CD4-positive, alpha-beta memory T cell (primary cell): Measurements from ENCODE around the gene SLC8A3. TPM values are rescaled to one million over a fixed set of nuclear protein-coding genes. Genes with fewer than 3 reads are reported as not detected.

Experiments used
- CTCF ChIA-PET: fragments of 350-600 bp; sonication (Branson Sonifier 250); formaldehyde crosslinking; loops from one replicate; lab custom pipeline; 2021; ENCODE audit warnings: inconsistent platforms; ENCODE audit not compliant: partially characterized antibody; lab: Charles Lee
- POLR2A ChIA-PET: fragments of 350-600 bp; sonication (Branson Sonifier 250); formaldehyde crosslinking; loops from one replicate; lab custom pipeline; 2021; ENCODE audit not compliant: partially characterized antibody; lab: Charles Lee
- DNase-seq, 5 donors: peaks; one replicate each; pipeline versions ENCODE4 v3.0.0 to v3.0.0-alpha.2; 2020 to 2022; ENCODE audit warnings: mixed read lengths in 1 of 5
- H3K27ac ChIP-seq: one replicate; pipeline ENCODE4 v1.7.0; 2013; ENCODE audit warnings: low read depth, low read length
- H3K27me3 ChIP-seq: 2 replicates; pipeline ENCODE4 v1.7.0; 2013; ENCODE audit warnings: mild to moderate bottlenecking, low read length, moderate library complexity; ENCODE audit not compliant: insufficient read depth
- H3K36me3 ChIP-seq: 2 replicates; pipeline ENCODE4 v1.7.0; 2013; ENCODE audit warnings: mild to moderate bottlenecking, low read length, moderate library complexity; ENCODE audit not compliant: insufficient read depth
- H3K4me1 ChIP-seq: 2 replicates; pipeline ENCODE4 v1.7.0; 2013; ENCODE audit warnings: mild to moderate bottlenecking, low read length, moderate library complexity; ENCODE audit not compliant: insufficient read depth
- H3K4me3 ChIP-seq, 2 donors: one replicate each; pipeline ENCODE4 v1.7.0; 2013; ENCODE audit warnings: low read length in 2 of 2, mild to moderate bottlenecking in 1 of 2
- H3K9me3 ChIP-seq, 2 donors: one replicate each; pipeline ENCODE4 v1.7.0; 2013; ENCODE audit warnings: low read length in 2 of 2, control low read depth in 1 of 2; ENCODE audit not compliant: control insufficient read depth in 1 of 2
- H3K27ac Mint-ChIP-seq, 7 donors: one replicate each; pipeline ENCODE4 v1.8.0; 2020 to 2021; ENCODE audit warnings: mixed read lengths in 7 of 7, mild to moderate bottlenecking in 6 of 7, inconsistent platforms in 3 of 7, moderate library complexity in 3 of 7
- H3K27me3 Mint-ChIP-seq, 2 donors: one replicate each; pipeline ENCODE4 v1.8.0; 2020 to 2021; ENCODE audit warnings: mixed read lengths in 2 of 2
- H3K36me3 Mint-ChIP-seq, 2 donors: one replicate each; pipeline ENCODE4 v1.8.0; 2020 to 2021; ENCODE audit warnings: mixed read lengths in 2 of 2, inconsistent platforms in 1 of 2, mild to moderate bottlenecking in 1 of 2
- H3K4me1 Mint-ChIP-seq, 4 donors: one replicate each; pipeline ENCODE4 v1.8.0; 2020 to 2021; ENCODE audit warnings: mixed read lengths in 4 of 4, mild to moderate bottlenecking in 1 of 4
- H3K4me3 Mint-ChIP-seq, 8 donors: one replicate each; pipeline ENCODE4 v1.8.0; 2020 to 2021; ENCODE audit warnings: mixed read lengths in 8 of 8, mild to moderate bottlenecking in 7 of 8, moderate library complexity in 6 of 8, inconsistent platforms in 3 of 8
- H3K9me3 Mint-ChIP-seq, 8 donors: one replicate each; pipeline ENCODE4 v1.8.0; 2020 to 2021; ENCODE audit warnings: mixed read lengths in 8 of 8, mild to moderate bottlenecking in 5 of 8, inconsistent platforms in 3 of 8, moderate library complexity in 1 of 8
- intact Hi-C: fragments of 100-400 bp; cut with micrococcal nuclease; formaldehyde crosslinking; loops from one replicate; pipeline ENCODE4 v1.15.1; 2023
- polyA plus RNA-seq, 2 donors: library from polyadenylated mRNA; unstranded; fragments of 300-500 nt; fragmentation: Illumina TruSeq; gene quantifications; one replicate each; pipeline ENCODE4 v1.2.3, GENCODE V29; 2021
- total RNA-seq, 2 experiments: library from RNA; stranded (reverse); gene quantifications; one replicate each; pipeline ENCODE4 v1.2.3, GENCODE V29; 2021

Gene SLC8A3
- total and polyA plus RNA-seq, 4 experiments from 2014 or later, result not detected

DNA sequence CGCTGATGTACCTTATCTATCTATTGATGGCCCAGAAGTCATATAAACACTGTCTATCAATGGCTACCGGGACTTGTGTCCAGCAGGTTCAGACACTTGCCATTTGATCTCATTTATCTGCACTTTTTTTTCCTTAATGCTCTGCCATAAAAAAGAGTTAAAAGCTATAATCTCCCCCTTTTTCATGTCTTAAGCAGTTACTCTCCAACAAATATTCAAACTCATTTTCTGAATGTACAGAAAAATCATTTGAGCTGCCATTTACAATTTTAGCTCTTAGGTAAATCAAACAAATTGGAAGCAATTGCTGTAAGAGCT, 101.4 kb downstream of the SLC8A3 start:
- Mint-ChIP-seq H3K4me1 (no peaks in the 10 kb centered on the region), H3K27me3 (peaks cover 18 to 29% of the 10 kb centered on the region in 2 donors), H3K27ac (no peak overlapping the region), H3K9me3 (no peaks in the 10 kb centered on the region), H3K4me3 (no peak overlapping the region), H3K36me3 (no peaks in the 10 kb centered on the region)
- no peaks in the 10 kb centered on the region for H3K9me3 ChIP-seq
- no peak overlapping the region for H3K27ac ChIP-seq
- ChIA-PET POLR2A (no interaction called here), CTCF (no interaction called here)
- intact Hi-C loops, result no loop called here
- H3K4me1 ChIP-seq, result no peaks in the 10 kb centered on the region
- no peaks in the 10 kb centered on the region for H3K36me3 ChIP-seq
- H3K4me3 ChIP-seq, result no peak overlapping the region
- no peak for DNase-seq
- no peaks in the 10 kb centered on the region for H3K27me3 ChIP-seq

DNA sequence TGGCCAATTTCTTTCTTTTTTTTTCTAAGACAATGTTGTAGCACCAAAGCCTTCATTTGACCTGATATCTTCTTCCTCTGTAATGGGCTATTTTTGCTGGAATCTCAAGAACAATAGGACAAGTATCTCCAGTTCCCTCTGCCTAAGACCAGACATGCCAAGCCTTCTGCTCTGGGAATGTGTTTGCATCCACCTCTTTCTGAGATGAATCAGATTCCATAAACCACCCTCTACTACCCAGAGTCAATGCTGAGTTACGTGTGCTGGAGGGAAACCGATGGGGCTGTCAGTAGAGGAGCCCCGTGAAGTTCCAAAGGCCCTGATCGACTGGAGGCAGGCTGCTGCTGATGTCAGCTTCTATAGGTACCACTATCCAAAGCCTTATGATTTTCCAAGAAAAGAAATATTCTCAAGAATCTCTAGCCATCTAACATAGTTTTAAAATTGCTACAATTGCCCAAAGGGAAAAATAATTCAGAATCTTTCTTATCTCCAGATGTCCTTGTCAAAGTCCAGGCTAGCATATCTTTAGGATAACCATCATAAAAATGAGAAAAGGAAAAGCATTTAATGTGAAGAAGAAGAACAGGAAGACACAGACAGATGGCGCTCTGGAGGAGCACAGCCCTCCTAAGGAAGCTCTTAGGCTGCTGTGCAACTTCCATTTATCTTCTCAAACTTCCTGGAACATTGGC, 101.9 kb downstream of the SLC8A3 start:
- Mint-ChIP-seq H3K27me3 (peaks cover 14 to 25% of the 10 kb centered on the region in 2 donors), H3K9me3 (no peaks in the 10 kb centered on the region), H3K27ac (no peak overlapping the region), H3K36me3 (no peaks in the 10 kb centered on the region), H3K4me1 (no peaks in the 10 kb centered on the region), H3K4me3 (no peak overlapping the region)
- Histone ChIP-seq H3K36me3 (no peaks in the 10 kb centered on the region), H3K4me1 (no peaks in the 10 kb centered on the region), H3K4me3 (no peak overlapping the region), H3K27ac (no peak overlapping the region), H3K27me3 (no peaks in the 10 kb centered on the region), H3K9me3 (no peaks in the 10 kb centered on the region)
- CTCF ChIA-PET, result no interaction called here
- POLR2A ChIA-PET, result no interaction called here
- no peak for DNase-seq
- intact Hi-C loops, result no loop called here

DNA sequence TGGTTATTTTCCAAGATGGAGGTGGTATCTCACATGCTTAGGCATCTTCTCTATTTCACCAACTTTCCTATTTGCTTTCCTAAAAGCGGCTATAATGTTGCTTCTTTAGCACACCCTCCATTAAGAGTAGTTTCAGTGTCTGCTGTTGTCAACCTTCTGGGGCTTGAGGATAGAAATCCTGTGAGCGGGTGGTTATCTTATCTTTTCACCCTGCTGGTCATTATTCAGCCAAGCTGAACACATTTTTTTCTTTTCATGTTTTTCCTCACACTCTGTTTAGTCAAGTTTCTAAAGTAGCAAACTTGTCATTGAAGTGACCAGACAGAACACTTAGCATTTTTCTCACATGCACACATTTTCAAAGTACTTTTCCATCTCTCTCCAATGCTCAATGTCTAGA, 104.5 kb downstream of the SLC8A3 start:
- Mint-ChIP-seq H3K9me3 (no peaks in the 10 kb centered on the region), H3K4me1 (no peaks in the 10 kb centered on the region), H3K4me3 (no peak overlapping the region), H3K27ac (no peak overlapping the region), H3K27me3 (peaks cover 12 to 29% of the 10 kb centered on the region in 2 donors), H3K36me3 (no peaks in the 10 kb centered on the region)
- H3K4me1 ChIP-seq, result no peaks in the 10 kb centered on the region
- no peaks in the 10 kb centered on the region for H3K9me3 ChIP-seq
- CTCF ChIA-PET, result no interaction called here
- H3K4me3 ChIP-seq, result no peak overlapping the region
- POLR2A ChIA-PET, result no interaction called here
- DNase-seq, result no peak
- H3K27ac ChIP-seq, result no peak overlapping the region
- no peaks in the 10 kb centered on the region for H3K36me3 ChIP-seq
- no peaks in the 10 kb centered on the region for H3K27me3 ChIP-seq
- intact Hi-C loops, result no loop called here

DNA sequence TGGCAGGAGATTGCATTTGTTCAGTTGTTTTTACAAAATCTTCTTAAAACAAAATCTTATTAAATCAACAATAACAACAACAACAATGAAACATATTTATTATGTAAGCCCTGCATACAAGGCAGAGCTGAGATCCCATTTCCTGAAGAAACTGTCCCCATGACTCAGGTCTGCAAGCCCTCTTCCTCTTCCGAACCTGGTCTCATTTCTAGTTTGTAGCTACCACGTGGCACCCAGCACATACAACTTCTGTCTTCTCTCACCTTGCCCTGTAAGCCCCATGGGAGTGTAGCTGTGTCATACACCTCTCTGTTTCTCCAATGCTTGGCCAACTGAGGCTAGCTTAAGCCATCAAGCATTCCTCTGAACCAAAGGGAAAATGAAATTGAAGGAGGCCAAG, 106.4 kb downstream of the SLC8A3 start:
- Histone ChIP-seq H3K4me1 (no peaks in the 10 kb centered on the region), H3K36me3 (no peaks in the 10 kb centered on the region), H3K27me3 (no peaks in the 10 kb centered on the region), H3K27ac (no peak overlapping the region), H3K4me3 (no peak overlapping the region), H3K9me3 (no peaks in the 10 kb centered on the region)
- ChIA-PET POLR2A (no interaction called here), CTCF (interaction anchor here (1.5 kb wide), 1 partner anchor 9 kb away, joined by 4 read pairs; no protein-coding TSS in a partner anchor)
- intact Hi-C loops, result no loop called here
- no peaks in the 10 kb centered on the region for H3K4me1 Mint-ChIP-seq
- no peak for DNase-seq
- no peaks in the 10 kb centered on the region for H3K9me3 Mint-ChIP-seq
- H3K4me3 Mint-ChIP-seq, result no peak overlapping the region
- H3K27ac Mint-ChIP-seq, result no peak overlapping the region
- H3K27me3 Mint-ChIP-seq, result peaks cover 16 to 38% of the 10 kb centered on the region in 2 donors
- no peaks in the 10 kb centered on the region for H3K36me3 Mint-ChIP-seq

DNA sequence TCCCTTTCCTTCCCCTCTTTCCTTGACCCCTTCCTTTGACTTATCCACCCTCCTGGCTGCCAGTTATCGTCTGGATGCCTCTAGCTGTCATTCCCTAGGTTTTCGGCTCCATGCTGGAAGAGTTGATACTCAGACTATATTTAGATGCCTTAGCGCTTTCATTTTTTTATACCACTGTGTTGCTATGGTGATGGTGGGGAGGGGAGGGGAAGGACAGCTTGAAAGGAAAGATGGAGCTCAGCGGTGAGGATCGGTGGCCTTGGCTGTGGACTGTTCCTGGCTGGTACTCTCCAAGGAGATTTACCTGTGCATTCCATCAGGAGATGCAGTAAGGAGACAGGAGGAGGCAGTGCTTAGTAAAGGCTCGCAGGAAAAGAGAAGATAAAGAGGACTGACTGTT, 108.7 kb downstream of the SLC8A3 start:
- intact Hi-C loops, result no loop called here
- no peaks in the 10 kb centered on the region for H3K4me1 ChIP-seq
- H3K27me3 ChIP-seq, result no peaks in the 10 kb centered on the region
- peaks cover 14 to 34% of the 10 kb centered on the region in 2 donors for H3K27me3 Mint-ChIP-seq
- H3K36me3 Mint-ChIP-seq, result no peaks in the 10 kb centered on the region
- CTCF ChIA-PET, result interaction anchor here (0.6 to 1.3 kb wide), 2 partner anchors 9 to 536 kb away, joined by 3 read pairs; no protein-coding TSS in a partner anchor
- POLR2A ChIA-PET, result no interaction called here
- no peaks in the 10 kb centered on the region for H3K4me1 Mint-ChIP-seq
- no peak overlapping the region for H3K27ac Mint-ChIP-seq
- H3K36me3 ChIP-seq, result no peaks in the 10 kb centered on the region
- no peaks in the 10 kb centered on the region for H3K9me3 ChIP-seq
- no peak overlapping the region for H3K4me3 ChIP-seq
- no peak overlapping the region for H3K27ac ChIP-seq
- no peak overlapping the region for H3K4me3 Mint-ChIP-seq
- no peaks in the 10 kb centered on the region for H3K9me3 Mint-ChIP-seq
- DNase-seq, result no peak

DNA sequence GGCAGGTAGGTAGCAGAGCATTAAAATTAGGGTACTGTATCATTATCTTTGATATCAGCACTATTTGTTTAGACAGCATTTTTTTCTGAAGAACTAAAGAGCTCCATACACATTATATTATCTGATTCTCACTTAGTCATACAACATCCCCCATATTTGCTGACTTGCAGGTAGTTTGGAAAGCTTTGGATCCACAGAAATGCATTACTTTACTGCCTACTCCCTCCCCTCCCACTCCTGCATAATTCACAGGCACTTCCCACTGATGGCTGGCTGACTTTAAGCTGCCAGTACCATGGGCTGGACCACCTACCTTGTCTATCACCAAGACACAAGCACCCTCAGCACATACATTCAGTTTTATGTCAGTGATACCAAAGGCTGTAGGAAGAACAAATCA, 110.4 kb downstream of the SLC8A3 start:
- no peak overlapping the region for H3K27ac Mint-ChIP-seq
- DNase-seq, result no peak
- Histone ChIP-seq H3K27ac (no peak overlapping the region), H3K27me3 (no peaks in the 10 kb centered on the region), H3K4me3 (no peak overlapping the region), H3K9me3 (no peaks in the 10 kb centered on the region), H3K36me3 (no peaks in the 10 kb centered on the region), H3K4me1 (no peaks in the 10 kb centered on the region)
- H3K4me1 Mint-ChIP-seq, result no peaks in the 10 kb centered on the region
- H3K27me3 Mint-ChIP-seq, result peaks cover 11 to 35% of the 10 kb centered on the region in 2 donors
- H3K36me3 Mint-ChIP-seq, result no peaks in the 10 kb centered on the region
- H3K9me3 Mint-ChIP-seq, result no peaks in the 10 kb centered on the region
- CTCF ChIA-PET, result no interaction called here
- POLR2A ChIA-PET, result no interaction called here
- H3K4me3 Mint-ChIP-seq, result no peak overlapping the region
- intact Hi-C loops, result no loop called here

DNA sequence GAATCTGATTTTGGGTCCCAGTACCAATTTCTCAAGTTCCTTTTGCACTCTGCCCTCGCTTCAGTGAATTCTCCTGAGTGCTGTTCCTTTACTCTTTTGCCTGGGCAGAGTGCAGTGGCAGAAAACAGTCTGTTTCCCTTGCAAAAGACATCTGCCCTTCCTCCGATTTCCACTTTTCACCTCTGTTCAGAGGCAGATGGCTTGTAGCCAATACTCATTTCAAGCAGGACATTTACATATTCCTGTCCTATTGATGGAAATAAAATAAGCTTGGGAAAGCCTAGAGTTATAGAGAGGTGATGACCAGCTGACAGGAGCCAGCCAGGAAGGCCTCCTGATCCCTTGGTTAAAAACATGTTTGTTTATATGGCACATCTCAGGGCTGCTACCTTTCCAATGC, 111.0 kb downstream of the SLC8A3 start:
- no peaks in the 10 kb centered on the region for H3K27me3 ChIP-seq
- H3K4me1 ChIP-seq, result no peaks in the 10 kb centered on the region
- H3K36me3 Mint-ChIP-seq, result no peaks in the 10 kb centered on the region
- H3K4me1 Mint-ChIP-seq, result no peaks in the 10 kb centered on the region
- intact Hi-C loops, result no loop called here
- no peak overlapping the region for H3K27ac ChIP-seq
- no peak for DNase-seq
- H3K36me3 ChIP-seq, result no peaks in the 10 kb centered on the region
- H3K27ac Mint-ChIP-seq, result no peak overlapping the region
- H3K9me3 Mint-ChIP-seq, result no peaks in the 10 kb centered on the region
- H3K4me3 ChIP-seq, result no peak overlapping the region
- no peak overlapping the region for H3K4me3 Mint-ChIP-seq
- ChIA-PET POLR2A (no interaction called here), CTCF (no interaction called here)
- H3K27me3 Mint-ChIP-seq, result peaks cover 11 to 36% of the 10 kb centered on the region in 2 donors
- no peaks in the 10 kb centered on the region for H3K9me3 ChIP-seq
